Left ventricle myocardium inferior (tissue), 1 donor: Measurements from ENCODE around the gene TNFRSF1A. TPM values are rescaled to one million over a fixed set of nuclear protein-coding genes. Genes with fewer than 3 reads are reported as not detected.

Experiments
- DNase-seq: peaks from one replicate; pipeline ENCODE4 v3.0.0-alpha.2; 2020
- H3K27ac ChIP-seq: fragments of 200-600 bp; replicated peaks from 2 replicates; pipeline ENCODE4 v1.8.0; 2021
- H3K27me3 ChIP-seq: fragments of 200-600 bp; 2 replicates; pipeline ENCODE4 v1.8.0; 2021; ENCODE audit warnings: low read depth
- H3K36me3 ChIP-seq: fragments of 200-600 bp; 2 replicates; pipeline ENCODE4 v1.8.0; 2021
- H3K4me1 ChIP-seq: fragments of 200-600 bp; 2 replicates; pipeline ENCODE4 v1.8.0; 2021
- H3K4me3 ChIP-seq: fragments of 200-600 bp; 2 replicates; pipeline ENCODE4 v1.8.0; 2021; ENCODE audit warnings: mild to moderate bottlenecking, moderate library complexity
- H3K9me3 ChIP-seq: fragments of 200-600 bp; replicated peaks from 2 replicates; pipeline ENCODE4 v1.8.0; 2021
- intact Hi-C: fragments of 100-400 bp; cut with micrococcal nuclease; formaldehyde crosslinking; loops from one replicate; pipeline ENCODE4 v1.11.0; 2022
- total RNA-seq: library from RNA; stranded (reverse); fragmentation: NEBNext Ultra II Directional; extraction: Animal tissue kit (Norgen Biotek cat#: 25700); gene quantifications from one replicate; pipeline ENCODE4 v1.2.1, GENCODE V29; 2021
- TF ChIP-seq, protein P1 (sequence below): fragments of 200-600 bp; IDR thresholded peaks from 2 replicates; pipeline ENCODE4 v1.8.0; 2021; ENCODE audit warnings: antibody characterized with exemption, mild to moderate bottlenecking, borderline replicate concordance
- donor health status: DM: no; HTN: yes; CAD: no; lungs with severe emphysema.

Gene TNFRSF1A
- total RNA-seq, 1 donor from 2014 or later: 45.6 TPM

DNA sequence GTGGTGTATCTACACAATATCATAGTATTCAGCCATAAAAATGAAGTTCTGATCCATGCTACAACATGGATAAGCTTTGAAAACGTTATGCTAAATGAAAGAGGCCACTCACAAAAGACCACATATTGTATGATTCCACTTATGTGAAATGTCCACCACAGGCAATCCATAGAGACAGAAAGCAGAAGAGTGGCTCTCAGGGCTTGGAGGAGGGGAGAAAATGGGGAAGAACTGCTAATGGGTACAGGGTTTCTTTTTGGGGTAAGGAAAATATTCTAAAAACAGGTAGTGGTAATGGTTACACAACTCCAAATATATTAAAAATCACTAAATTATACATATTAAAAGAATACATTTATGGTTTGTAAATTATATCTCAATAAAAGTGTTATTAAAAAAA, 17.0 kb upstream of the TNFRSF1A start:
- Histone ChIP-seq H3K36me3 (no peaks in the 10 kb centered on the region), H3K4me3 (no peak overlapping the region), H3K4me1 (peaks cover 16% of the 10 kb centered on the region), H3K27ac (no peak overlapping the region), H3K27me3 (no peaks in the 10 kb centered on the region), H3K9me3 (no peaks in the 10 kb centered on the region)
- TF ChIP-seq, protein P1, sequence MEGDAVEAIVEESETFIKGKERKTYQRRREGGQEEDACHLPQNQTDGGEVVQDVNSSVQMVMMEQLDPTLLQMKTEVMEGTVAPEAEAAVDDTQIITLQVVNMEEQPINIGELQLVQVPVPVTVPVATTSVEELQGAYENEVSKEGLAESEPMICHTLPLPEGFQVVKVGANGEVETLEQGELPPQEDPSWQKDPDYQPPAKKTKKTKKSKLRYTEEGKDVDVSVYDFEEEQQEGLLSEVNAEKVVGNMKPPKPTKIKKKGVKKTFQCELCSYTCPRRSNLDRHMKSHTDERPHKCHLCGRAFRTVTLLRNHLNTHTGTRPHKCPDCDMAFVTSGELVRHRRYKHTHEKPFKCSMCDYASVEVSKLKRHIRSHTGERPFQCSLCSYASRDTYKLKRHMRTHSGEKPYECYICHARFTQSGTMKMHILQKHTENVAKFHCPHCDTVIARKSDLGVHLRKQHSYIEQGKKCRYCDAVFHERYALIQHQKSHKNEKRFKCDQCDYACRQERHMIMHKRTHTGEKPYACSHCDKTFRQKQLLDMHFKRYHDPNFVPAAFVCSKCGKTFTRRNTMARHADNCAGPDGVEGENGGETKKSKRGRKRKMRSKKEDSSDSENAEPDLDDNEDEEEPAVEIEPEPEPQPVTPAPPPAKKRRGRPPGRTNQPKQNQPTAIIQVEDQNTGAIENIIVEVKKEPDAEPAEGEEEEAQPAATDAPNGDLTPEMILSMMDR: no peak
- intact Hi-C loops: no loop called here
- no peak for DNase-seq

DNA sequence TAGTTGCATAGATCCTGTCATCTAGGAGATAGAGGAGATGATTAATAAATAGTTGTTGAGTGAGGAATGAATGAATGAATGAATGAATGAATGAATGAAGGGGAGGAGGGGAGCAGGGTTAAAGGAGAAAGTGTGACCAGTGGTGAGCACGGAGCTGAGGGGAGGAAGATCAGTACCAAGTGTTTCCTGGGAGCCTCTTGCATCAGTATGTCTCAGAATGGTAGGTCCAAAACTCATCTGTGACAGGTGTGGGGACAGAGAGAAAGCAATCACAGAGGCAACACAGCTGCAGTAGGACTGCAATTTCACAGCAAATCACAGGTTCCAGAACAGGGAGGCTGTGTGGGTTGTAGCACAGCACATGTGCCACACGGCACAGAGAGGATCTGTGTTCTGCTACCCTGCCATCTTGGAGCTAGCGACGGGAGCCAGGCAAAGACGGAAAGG, 14.5 kb upstream of the TNFRSF1A start:
- DNase-seq: no peak
- Histone ChIP-seq H3K9me3 (no peaks in the 10 kb centered on the region), H3K4me3 (no peak overlapping the region), H3K27ac (no peak overlapping the region), H3K4me1 (peaks cover 11% of the 10 kb centered on the region), H3K27me3 (no peaks in the 10 kb centered on the region), H3K36me3 (no peaks in the 10 kb centered on the region)
- intact Hi-C loops: no loop called here
- TF ChIP-seq, protein P1: no peak

DNA sequence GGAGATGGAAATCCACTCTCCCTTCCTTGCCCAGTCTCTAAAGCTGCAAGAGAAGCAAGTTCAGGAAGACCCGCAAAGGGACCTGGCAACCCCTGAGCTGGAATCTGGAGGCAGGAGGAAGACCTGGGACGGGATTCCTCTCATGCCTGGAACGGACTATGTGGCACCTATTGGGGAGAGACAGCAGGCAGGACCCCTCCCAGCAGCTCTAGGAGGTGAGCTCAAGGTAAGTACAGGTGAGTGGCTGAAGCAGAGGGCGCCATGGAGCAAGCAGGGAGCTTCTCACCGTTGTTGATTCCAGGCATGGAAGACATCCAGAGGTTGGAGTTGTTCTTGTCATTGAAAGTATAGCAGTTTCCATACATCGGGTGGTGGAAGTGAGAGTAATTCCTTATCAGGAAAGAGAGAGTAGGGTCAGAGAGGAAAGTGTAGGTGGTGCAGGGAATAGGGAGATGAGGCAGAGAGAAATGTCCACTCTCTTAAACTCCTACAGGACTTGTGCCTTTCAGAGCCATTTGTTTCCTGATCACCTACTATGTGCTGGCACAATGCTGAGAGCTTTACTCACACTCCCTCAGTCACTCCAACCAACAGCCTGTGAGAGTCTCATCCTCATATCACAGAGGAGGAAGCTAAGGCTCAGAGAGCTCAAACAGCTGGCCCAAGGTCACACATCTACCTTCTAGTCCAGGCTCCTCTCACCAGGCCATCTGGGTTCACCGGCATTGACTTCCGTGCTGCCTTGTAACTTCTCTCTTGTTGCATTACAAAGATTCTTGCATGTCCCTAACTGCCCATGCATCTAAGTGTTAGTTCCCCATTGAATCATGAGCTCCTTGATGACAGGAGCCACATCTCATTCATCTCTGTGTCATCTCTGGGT, 13.9 kb upstream of the TNFRSF1A start:
- Histone ChIP-seq H3K36me3 (no peaks in the 10 kb centered on the region), H3K4me1 (peaks cover 11% of the 10 kb centered on the region), H3K27me3 (no peaks in the 10 kb centered on the region), H3K4me3 (no peak overlapping the region), H3K27ac (no peak overlapping the region), H3K9me3 (no peaks in the 10 kb centered on the region)
- TF ChIP-seq, protein P1: no peak
- intact Hi-C loops: no loop called here
- DNase-seq: no peak

GRCh38 chr12:6354495-6355393, 12.9 kb upstream of the TNFRSF1A start:
- H3K27ac ChIP-seq: no peak overlapping the region
- no peaks in the 10 kb centered on the region for H3K36me3 ChIP-seq
- intact Hi-C loops: no loop called here
- peaks cover 11% of the 10 kb centered on the region for H3K4me1 ChIP-seq
- no peaks in the 10 kb centered on the region for H3K9me3 ChIP-seq
- H3K4me3 ChIP-seq: no peak overlapping the region
- H3K27me3 ChIP-seq: no peaks in the 10 kb centered on the region
- DNase-seq: no peak
- TF ChIP-seq, protein P1: no peak
